GM18499 (cell line): Measurements from ENCODE around the gene RPS3.
"Not testable (repeated sequence)": the region's sequence is repeated elsewhere in the genome, so short reads cannot be mapped to it uniquely, and the experiment has no call there.

ENCODE experiments used
- ATAC-seq: cut with Tn5 transposase; IDR thresholded peaks from one replicate; pipeline ENCODE4 v1.9.1; 2021; ENCODE audit warnings: moderate number of reproducible peaks; ENCODE audit not compliant: insufficient read depth, unreplicated experiment

Gene RPS3

DNA sequence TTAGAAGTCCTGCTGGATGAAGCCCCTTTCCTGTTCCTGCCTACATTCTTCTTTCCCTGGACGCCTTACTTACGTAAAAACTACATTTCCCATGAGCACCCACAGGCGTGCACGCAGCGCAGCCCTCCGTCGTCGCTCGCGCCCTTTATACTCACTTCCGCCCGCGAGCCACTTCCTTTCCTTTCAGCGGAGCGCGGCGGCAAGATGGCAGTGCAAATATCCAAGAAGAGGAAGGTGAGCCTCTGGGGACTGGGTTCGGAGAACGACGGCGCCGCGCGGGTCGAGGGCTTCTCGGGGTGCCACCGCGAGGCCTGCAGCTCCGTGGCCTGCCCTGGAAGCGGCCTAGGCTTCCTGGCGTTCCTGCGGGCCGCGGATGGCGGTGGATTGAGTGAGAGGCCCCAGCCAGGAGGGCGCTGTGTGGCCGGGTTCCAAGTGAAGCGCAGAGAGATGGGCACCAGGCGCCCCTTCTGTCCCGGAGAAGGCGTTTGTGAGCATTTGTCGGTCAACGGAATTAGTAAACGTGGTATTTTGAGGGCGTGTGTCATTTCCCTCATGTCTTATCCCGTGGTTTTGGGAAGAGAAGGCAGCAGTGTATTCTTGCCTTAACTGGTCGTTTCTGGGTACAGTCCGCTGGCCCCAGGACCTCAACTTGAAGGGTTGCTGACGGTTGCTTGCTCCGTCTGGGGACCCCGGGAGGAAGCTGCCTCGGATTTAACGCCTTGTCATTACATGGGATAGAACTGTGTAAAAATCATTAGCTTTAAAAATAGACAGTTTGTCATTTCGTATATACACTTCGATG lies at the start of gene RPS3:
Gene RPS3 (plus strand): TSS at position 175 of the 802 bp plus-strand sequence. CDS start 30 bp downstream, at position 205.
- peak; percentile 72 for ATAC-seq

DNA sequence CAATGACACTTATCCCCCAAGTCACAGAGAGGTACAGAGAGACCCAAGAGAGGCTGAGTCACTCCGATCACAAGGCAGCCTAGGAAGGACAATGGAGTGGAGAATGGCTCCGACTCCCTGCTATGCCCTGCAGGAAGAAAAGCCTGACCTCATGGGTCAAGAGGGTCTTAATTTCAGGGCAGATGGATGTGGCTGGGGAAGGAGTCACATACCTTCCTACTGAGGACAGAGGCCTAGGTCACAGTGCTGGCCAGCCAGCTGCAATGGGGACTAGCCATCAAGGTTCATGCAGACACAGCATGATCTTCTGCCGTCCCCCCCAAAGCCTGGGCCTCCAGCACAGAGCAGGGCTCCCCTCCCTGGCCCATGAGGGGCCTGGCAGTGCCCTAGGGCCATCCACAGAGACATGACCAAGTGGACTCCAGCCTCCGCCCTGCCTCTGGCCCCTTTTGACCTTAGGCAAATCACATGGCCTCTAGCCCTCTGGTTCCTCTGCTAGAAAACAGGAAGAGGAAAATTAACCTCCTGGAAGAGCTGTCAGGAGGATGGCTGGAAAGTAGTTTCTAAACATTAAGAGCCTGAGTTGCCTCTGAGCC lies 49.7 kb upstream of the RPS3 start:
- no peak for ATAC-seq

GRCh38 chr11:75350122-75350742 lies 49.1 kb upstream of the RPS3 start:
- ATAC-seq, result no peak

DNA sequence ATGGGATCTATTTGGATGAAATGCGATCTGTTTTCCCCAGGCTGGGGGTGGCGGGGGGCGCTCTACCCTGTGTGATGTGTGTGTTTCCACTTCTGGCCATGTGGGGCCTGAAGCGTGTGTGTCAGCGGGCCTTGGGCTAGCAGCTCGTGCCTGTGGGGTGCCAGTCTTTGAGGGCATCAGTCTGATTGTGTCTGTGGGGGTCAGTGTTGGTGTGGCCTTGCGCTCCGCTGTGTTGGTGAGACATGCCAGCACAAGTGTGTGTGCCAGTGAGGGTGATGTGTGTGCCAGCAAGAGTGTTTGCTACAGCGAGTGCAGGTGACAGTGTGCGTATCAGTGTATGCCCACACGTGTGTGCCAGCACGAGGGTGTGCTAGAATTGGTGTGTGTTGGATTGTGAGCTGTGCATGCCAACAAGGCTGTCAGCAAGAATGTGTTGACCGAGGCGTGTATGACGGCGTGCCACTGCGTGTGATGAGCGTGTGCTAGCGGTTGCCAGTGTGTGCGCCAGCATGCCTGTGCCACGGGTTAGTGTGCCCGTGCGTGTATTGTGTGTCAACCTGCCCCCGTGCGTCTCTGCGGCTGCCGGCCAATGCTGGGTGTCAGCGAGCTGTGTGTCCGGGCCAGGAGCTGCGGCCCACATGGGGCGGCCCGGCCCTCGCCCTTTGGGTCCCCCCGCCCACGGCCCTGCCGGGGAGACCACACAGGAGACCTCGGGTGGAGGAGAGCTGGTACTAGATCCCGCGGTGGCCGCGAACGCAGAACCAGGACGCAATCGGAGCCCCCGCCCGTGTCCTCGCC lies 48.4 kb upstream of the RPS3 start:
- ATAC-seq, result no peak

- ATAC-seq, result no peak
These were observed 47.9 kb upstream of the RPS3 start, which contains the start of gene ARRB1 for GRCh38 chr11:75351541-75351790. TSS of gene ARRB1 (minus strand) at chr11:75351661. CDS start at chr11:75351607, 54 bp downstream.

GRCh38 chr11:75351791-75352587 lies 47.3 kb upstream of the RPS3 start:
- no peak for ATAC-seq

DNA sequence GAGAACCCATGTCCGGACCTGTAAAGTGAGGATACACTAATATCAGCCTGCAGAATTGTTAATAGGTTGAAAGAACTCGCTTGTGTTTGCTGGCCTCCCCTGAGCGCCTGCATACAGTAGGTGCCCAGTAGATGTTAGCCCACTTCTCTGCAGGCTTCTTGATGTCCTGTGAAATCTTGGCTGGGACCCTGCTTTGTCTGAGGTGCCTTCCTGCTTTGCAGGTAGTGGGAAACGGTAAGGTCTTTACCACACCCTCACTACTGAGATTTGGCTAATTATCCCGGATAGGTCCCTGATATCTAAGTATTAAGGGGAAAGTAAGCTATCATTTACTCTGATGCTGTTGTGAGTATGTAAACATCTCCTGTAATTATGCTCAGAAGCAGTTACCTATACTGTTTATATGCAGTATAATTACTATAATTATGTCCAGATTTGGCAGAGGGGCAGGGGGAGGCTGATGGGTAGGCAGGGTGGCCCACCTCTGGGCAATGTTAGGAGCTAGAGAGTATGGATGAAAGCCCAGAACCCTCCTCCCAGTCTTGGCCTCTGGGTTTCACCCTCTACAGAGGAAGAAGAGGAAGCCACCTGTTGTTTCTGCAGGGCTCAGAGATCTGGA lies 46.6 kb upstream of the RPS3 start:
- no peak for ATAC-seq

GRCh38 chr11:75355051-75355450 lies 44.3 kb upstream of the RPS3 start:
- ATAC-seq, result no peak

GRCh38 chr11:75356613-75357012 lies 42.7 kb upstream of the RPS3 start:
- no peak for ATAC-seq

DNA sequence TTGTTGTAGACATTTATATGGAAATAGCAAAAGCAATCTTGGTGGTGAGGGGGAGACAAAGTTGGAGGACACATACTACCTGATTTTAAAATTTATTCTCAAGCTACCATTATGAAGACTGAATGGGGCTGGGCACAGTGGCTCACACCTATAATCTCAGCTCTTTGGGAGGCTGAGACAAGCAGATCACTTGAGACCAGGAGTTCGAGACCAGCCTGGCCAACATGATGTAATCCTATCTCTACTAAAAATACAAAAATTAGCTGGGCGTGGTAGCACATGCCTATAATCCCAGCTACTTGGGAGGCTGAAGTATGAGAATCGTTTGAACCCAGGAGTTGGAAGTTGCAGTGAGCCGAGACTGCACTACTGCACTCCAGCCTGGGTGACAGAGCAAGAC lies 37.0 kb upstream of the RPS3 start:
- not testable (repeated sequence) for ATAC-seq

GRCh38 chr11:75365711-75366181 lies 33.6 kb upstream of the RPS3 start:
- no peak for ATAC-seq

DNA sequence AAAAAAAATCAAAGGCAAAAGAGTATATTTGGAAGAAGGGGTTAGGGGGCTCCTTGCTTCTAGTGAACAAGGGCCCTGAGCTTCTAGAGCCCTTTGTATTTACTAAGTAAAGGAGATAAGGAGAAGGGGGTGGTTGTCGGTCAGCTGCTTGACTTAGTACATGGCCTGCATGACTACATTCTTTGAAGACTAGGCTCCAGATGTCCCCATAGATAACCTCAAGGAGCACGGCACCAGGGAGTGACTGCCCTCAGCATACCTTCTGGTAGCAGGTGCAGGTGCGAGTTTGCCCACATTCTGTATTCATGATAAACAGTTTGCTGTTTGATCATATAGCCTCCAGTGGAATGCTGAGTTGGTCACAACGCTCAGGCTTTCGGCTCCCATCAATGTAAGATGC lies 32.5 kb upstream of the RPS3 start:
- ATAC-seq, result not testable (repeated sequence)

- ATAC-seq, result no peak
These were observed 29.6 kb upstream of the RPS3 start for GRCh38 chr11:75369560-75370255.

DNA sequence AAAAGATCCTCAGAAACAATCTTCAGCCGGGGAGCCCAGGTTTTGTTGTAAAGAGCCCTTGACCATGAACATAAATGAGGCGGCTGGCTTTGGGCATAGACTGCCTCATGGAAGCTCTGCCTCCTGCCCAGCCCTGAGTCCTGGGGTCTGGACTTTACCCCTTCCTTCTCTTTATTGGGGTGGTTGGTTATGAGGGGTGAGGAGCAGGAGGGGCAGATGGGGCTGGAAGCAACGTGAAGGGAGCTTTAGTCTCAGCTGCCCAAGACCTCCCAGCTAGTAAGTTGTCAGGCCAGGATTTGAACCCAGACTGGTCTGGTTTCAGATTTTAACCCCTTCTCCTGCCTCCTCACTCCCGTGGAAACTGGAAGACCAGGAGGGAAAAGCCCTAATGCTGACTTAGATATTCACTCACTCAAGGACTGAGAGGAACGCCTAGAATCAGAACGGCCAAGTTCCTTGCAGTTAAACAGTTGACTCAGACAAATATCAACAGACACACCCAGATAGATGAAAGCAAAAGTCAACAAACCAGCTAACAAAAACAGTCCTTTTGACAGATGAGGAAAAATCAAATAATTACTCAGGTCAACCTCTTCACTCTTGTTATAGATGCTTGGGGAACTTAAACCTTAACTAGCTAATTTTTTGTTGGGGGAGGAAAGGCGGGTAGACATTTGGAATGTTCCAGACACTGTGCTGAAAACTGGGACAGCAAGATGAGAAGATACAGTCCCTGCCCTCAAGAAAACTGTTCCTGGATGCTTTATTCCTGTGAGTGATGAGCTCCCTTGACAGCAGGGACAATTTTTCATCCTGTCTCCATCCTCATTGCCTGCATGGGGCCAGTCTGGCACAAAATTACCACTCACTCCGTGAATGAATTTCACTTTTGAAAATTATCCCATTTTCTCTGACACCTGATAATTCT lies 27.1 kb upstream of the RPS3 start:
- ATAC-seq, result no peak

- no peak for ATAC-seq
These were observed 26.1 kb upstream of the RPS3 start for GRCh38 chr11:75373201-75373600.

DNA sequence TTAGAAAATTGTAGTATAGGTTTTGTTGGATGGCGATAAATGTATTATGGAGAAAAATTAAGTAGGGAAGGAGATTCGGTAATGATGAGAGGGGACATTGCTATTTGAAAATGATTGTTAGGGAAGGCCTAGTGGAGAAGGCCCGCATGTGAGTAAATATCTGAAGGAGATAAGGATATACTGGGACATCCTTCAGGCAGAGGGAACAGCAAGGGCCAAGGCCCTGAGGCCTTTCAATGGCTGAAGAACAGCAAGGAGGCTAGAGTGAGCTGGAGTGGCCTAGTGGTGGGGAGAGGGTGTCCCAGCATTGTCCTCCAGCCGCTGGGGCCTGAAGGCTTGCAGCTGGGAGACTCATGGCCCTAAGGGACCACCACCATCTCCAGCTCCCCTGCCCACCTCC lies 24.7 kb upstream of the RPS3 start:
- ATAC-seq, result no peak

GRCh38 chr11:75375626-75376025 lies 23.7 kb upstream of the RPS3 start:
- no peak for ATAC-seq

- ATAC-seq, result no peak
These were observed 23.1 kb upstream of the RPS3 start for GRCh38 chr11:75376175-75376574.
